GM13976 (cell line): ENCODE data around the gene STRN4.

Experiments used
- DNase-seq: peaks from one replicate; pipeline ENCODE4 v3.0.0; 2012; ENCODE audit warnings: low spot score
- in situ Hi-C: fragments of 300-500 bp; cut with MboI; formaldehyde crosslinking; loops from one replicate; pipeline ENCODE4 v1.12.0; 2022; ENCODE audit warnings: low sequenced_read_pairs, mixed read lengths, inconsistent platforms; ENCODE audit not compliant: unreplicated experiment
- TF ChIP-seq, protein P1 (sequence below): IDR thresholded peaks from 2 replicates; pipeline ENCODE4 v1.5.1; 2012; ENCODE audit warnings: borderline replicate concordance, mild to moderate bottlenecking; ENCODE audit not compliant: insufficient read depth; ENCODE audit errors: extremely low read depth, missing control alignments, control extremely low read depth

Gene STRN4

DNA sequence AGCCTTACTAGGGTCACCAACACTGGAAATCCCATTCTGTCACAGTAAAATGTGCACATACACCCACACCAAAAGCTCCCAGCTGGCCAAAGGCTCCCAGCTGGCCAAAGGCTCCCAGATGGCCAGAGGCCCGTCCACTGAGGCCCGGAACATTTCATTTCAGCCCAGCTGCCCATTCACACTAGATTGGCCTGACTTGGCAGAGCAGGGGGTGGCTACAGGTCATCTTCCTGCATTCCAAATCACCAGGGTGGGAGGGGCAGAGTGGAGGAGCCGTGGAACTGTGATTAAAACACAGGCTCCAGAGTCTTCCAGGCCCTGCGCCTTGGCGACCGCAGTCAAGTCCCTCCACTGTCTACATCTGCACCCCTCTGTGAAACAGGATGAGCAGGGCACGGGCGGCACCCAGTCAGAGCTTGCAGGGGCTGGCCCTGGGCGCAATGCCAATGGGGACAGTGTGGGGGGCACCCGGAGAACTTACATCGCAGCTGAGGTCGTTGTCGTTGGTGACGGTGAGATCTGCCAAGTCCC lies 19.2 kb downstream of the STRN4 start:
- TF ChIP-seq, protein P1, sequence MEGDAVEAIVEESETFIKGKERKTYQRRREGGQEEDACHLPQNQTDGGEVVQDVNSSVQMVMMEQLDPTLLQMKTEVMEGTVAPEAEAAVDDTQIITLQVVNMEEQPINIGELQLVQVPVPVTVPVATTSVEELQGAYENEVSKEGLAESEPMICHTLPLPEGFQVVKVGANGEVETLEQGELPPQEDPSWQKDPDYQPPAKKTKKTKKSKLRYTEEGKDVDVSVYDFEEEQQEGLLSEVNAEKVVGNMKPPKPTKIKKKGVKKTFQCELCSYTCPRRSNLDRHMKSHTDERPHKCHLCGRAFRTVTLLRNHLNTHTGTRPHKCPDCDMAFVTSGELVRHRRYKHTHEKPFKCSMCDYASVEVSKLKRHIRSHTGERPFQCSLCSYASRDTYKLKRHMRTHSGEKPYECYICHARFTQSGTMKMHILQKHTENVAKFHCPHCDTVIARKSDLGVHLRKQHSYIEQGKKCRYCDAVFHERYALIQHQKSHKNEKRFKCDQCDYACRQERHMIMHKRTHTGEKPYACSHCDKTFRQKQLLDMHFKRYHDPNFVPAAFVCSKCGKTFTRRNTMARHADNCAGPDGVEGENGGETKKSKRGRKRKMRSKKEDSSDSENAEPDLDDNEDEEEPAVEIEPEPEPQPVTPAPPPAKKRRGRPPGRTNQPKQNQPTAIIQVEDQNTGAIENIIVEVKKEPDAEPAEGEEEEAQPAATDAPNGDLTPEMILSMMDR: no peak

DNA sequence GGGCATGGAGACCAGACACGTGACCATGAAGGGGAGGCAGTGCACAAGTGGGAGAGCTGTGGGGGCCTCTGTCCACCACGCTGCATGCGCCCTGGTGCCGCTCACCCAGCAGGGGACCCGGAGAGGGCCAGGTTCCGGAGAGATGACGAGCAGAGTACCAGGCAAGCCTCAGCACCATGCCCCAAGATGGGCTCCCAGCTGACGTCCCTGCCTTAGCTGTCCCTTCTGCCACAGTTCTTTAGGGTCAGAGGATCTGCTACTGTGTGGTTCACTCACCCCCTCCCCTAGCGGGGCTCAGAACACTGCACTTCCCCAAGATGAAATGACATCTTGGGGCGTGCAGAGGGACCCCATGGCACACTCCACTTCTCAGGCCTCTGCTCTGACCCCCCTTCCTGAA lies 19.7 kb downstream of the STRN4 start:
- TF ChIP-seq, protein P1: no peak
- in situ Hi-C loops: no loop called here
- no peak for DNase-seq

More for the DNA sequence above, 19.2 kb downstream of the STRN4 start:
- DNase-seq: no peak
- in situ Hi-C loops: no loop called here

DNA sequence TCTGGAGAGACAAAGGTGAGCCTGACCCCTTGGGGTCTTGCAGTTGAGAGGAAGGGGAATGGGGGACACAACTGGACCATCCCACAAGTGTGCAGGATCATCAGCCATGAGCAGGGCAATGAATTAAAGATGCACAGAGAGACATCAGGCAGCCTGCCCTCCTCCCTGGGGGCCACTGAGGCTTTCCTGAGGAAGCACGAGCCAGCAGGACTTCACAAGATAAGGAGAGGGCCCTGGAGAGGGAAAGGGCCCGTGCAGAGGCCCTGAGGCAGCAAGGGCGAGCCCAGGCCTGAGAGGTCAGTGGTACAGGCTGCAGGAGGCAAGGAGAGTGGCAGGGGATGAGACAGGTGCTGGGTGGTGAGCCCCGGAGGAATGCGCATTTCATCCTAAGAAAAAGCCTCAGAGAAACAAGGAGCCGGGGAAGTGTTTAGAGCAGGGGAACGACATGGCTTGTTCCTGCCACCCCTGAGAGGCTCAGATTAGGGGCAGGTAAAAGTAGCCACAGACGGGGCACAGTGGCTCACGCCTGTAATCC lies 20.3 kb downstream of the STRN4 start:
- TF ChIP-seq, protein P1: no peak
- no peak for DNase-seq

DNA sequence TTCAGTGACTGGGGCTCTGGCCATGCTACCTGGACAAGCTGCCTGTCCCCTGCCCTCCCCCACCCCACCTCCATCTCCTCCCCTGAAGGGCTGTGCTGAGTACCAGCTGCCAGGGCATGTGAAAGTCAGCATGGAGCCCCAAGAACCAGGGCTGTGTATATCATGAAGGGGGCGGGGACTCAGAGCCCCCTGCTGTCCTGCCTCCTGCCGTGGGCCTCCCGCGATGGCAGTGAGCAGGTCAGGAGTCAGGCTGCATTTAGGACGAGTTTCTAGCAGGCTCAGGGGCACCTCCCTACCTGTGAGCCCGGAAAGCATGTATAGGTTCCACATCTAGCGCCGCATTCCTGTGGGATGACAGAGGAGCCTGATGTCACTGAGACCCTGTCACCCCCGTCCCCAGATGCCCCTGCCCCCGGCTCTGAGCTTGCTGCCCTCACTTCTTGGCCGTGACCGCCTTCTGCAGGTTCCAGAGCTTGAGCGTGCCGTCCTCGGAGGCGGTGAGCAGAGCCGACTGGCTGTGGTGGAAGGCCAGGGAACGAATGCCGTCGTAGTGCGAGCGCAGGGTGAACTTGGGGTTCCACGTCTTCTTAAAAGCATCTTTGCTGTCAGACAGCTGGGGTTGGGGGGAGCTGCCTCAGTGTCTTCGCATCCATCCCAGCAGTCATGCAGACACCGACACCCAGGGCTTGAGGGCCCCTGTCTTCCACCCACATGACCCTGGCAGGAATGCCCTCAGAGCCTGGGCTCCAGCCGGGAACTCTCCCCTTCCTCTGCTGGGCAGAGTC lies 21.0 kb downstream of the STRN4 start:
- DNase-seq: no peak
- TF ChIP-seq, protein P1: no peak
- in situ Hi-C loops: no loop called here

More for the DNA sequence above, 20.3 kb downstream of the STRN4 start:
- in situ Hi-C loops: no loop called here

DNA sequence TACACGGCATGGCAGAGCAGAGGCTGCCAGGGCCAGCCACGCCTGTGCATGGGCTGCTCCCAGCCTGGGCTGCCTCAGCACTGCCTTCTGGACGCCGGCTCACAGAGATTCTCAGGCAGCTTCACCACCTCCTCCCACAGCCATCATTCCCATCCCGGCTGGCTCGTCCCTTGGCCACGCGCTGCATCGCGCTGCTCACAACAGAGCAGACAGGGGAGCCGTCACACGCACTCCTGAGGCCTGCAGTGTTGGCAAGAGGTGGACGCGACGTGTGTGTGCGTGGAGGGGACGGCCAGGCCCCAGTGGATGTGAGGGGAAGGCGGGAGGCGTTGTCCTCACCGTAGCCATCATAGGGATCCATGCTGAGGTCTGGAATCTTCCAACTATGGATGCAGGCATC lies 21.8 kb downstream of the STRN4 start:
- DNase-seq: no peak

DNA sequence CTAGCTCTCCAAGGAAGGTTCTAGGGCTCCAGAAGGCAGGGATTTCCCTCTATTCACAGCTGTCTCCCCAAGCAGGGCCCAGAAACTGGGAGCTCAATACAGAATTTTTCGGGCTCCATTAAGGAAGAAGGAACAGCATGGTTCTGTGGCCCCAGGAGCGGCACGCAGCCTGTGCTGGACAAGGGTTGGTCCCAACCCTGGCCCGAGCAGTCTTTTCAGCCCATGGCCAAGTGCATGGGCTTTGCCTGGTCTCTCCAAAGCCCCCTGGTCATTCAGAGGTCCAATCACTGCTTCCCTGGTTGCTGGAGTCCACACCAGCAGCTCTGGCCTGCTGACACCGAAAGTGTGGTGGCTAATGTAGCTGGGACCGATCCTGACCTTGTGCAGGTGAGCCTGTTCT lies 22.8 kb downstream of the STRN4 start:
- in situ Hi-C loops: no loop called here
- TF ChIP-seq, protein P1: no peak
- DNase-seq: no peak

More for the DNA sequence above, 21.8 kb downstream of the STRN4 start:
- in situ Hi-C loops: no loop called here
- TF ChIP-seq, protein P1: no peak
